Adrenal gland (tissue), 12 donors: ENCODE data around the gene EGFLAM. TPM values are rescaled to one million over a fixed set of nuclear protein-coding genes. Genes with fewer than 3 reads are reported as not detected.
"Not testable (repeated sequence)": the region's sequence is repeated elsewhere in the genome, so short reads cannot be mapped to it uniquely, and the experiment has no call there.

ENCODE experiments used
- DNase-seq, 7 donors: peaks; one replicate each; pipeline ENCODE4 v3.0.0-alpha.2; 2019 to 2020
- H3K27ac ChIP-seq, 5 donors: fragments of 200-600 bp; sonication (generic) in 4 of 5; 1 replicate in 3 of 5; 2 replicates in 2 of 5; pipeline versions ENCODE4 v1.5.1 to v1.8.0; 2016 to 2020; ENCODE audit warnings: mild to moderate bottlenecking in 1 of 5
- H3K27me3 ChIP-seq: fragments of 200-600 bp; 2 replicates; pipeline ENCODE4 v1.8.0; 2021
- H3K36me3 ChIP-seq, 2 donors: fragments of 200-600 bp; replicated peaks in 1 of 2; 1 replicate in 1 of 2; 2 replicates in 1 of 2; pipeline versions ENCODE4 v1.5.1 to v1.8.0; 2018 to 2022
- H3K4me1 ChIP-seq, 2 donors: fragments of 200-600 bp; replicated peaks in 1 of 2; 1 replicate in 1 of 2; 2 replicates in 1 of 2; pipeline versions ENCODE4 v1.5.1 to v1.8.0; 2018 to 2021
- H3K4me3 ChIP-seq, 4 donors: fragments of 200-600 bp; sonication (generic) in 3 of 4; one replicate each; pipeline ENCODE4 v1.5.1; 2016 to 2018
- H3K9me3 ChIP-seq, 3 donors: fragments of 200-600 bp; sonication (generic) in 1 of 3; replicated peaks in 1 of 3; 1 replicate in 2 of 3; 2 replicates in 1 of 3; pipeline versions ENCODE4 v1.5.1 to v1.8.0; 2016 to 2021
- CTCF ChIP-seq, 6 experiments: fragments of 450-650 bp in 4 of 6; fragments of 200-600 bp in 2 of 6; sonication (generic) in 1 of 6; IDR thresholded peaks; 1 replicate in 5 of 6; 2 replicates in 1 of 6; pipeline versions ENCODE4 v1.5.1 to v1.8.0; 2016 to 2021; ENCODE audit warnings: antibody characterized with exemption in 6 of 6, mild to moderate bottlenecking in 2 of 6, moderate library complexity in 1 of 6
- POLR2A ChIP-seq, 2 donors: fragments of 450-650 bp; IDR thresholded peaks; one replicate each; pipeline ENCODE4 v1.6.1; 2017; ENCODE audit warnings: antibody characterized with exemption in 2 of 2, mild to moderate bottlenecking in 2 of 2, moderate library complexity in 1 of 2
- WGBS, 4 donors: extraction: QIAGEN DNeasy Blood & Tissue Kit in 2 of 4; methylation state at CpG; one replicate each; pipeline versions ENCODE4 v1.1.5 to v1.1.7; 2013 to 2017; 5-methylcytosine and 5-hydroxymethylcytosine counted together
- intact Hi-C, 2 donors: fragments of 100-400 bp; cut with DNase I; formaldehyde crosslinking; loops; one replicate each; pipeline versions ENCODE4 v1.14.1 to v1.15.0; 2022 to 2023
- polyA plus RNA-seq, 3 donors: library from polyadenylated mRNA; stranded (reverse); fragments of 200-250 nt in 2 of 3; fragments of 350-450 nt in 1 of 3; fragmentation: Illumina TruSeq in 1 of 3; extraction: RNeasy Lipid Tissue Mini Kit (QIAGEN cat#74804) in 1 of 3; gene quantifications; one replicate each; pipeline ENCODE4 v1.2.3, GENCODE V29; 2013 to 2014
- total RNA-seq, 9 donors: library from RNA; depleted of rRNA in 4 of 9; stranded (reverse); fragments of >200 nt in 4 of 9; fragments of 120-200 nt in 1 of 9; fragmentation: NEBNext Ultra II Directional in 1 of 9; extraction: Animal tissue kit (Norgen Biotek cat#: 25700) in 1 of 9; gene quantifications; one replicate each; pipeline versions ENCODE4 v1.1.0 to v1.2.4, GENCODE V29; 2013 to 2023
- donor health status: healthy with polysubstance abuse.
- donor health status: Bipolar disorder and iron deficiency.
- donor health status: DM: yes; HTN: yes; CAD: no.
- donor health status: DM: no; HTN: no; CAD: no.
- donor health status: DM: no; HTN: no; CAD: no.
- donor health status: DM: yes; HTN: yes; CAD: no.

Gene EGFLAM
- total and polyA plus RNA-seq, 12 donors: 4.4 to 29.0 (median 16.1) TPM

GRCh38 chr5:38414348-38414747 lies 156.0 kb downstream of the EGFLAM start:
- no peak overlapping the region for H3K4me3 ChIP-seq
- TF ChIP-seq POLR2A (IDR thresholded peaks at IDR 0.05) (no peak), CTCF (IDR thresholded peaks at IDR 0.05) (no peak)
- H3K4me1 ChIP-seq: peaks cover 0 to 4% of the 10 kb centered on the region in 2 donors
- H3K27ac ChIP-seq: no peak overlapping the region
- 73 to 86% (median 77%) methylated on average over 4 of the region's 4 CpGs for WGBS, 4 donors
- no peaks in the 10 kb centered on the region for H3K9me3 ChIP-seq
- peaks cover 3% of the 10 kb centered on the region for H3K27me3 ChIP-seq
- DNase-seq: no peak
- intact Hi-C loops: no loop called here
- no peaks in the 10 kb centered on the region for H3K36me3 ChIP-seq

GRCh38 chr5:38415772-38416171 lies 157.4 kb downstream of the EGFLAM start:
- not testable (repeated sequence) for H3K36me3 ChIP-seq
- WGBS, 4 donors: 62 to 71% (median 67%) methylated on average over 5 of the region's 5 CpGs

GRCh38 chr5:38417658-38418017 lies 159.3 kb downstream of the EGFLAM start:
- Histone ChIP-seq H3K4me1 (peaks cover 0 to 4% of the 10 kb centered on the region in 2 donors), H3K9me3 (no peaks in the 10 kb centered on the region), H3K27me3 (peaks cover 3% of the 10 kb centered on the region), H3K27ac (peak overlapping the region in 1 of 5 donors; percentile 78), H3K36me3 (no peaks in the 10 kb centered on the region), H3K4me3 (no peak overlapping the region)
- DNase-seq: peak in 1 of 7 donors; percentile 28
- WGBS, 4 donors: 54 to 59% (median 58%) methylated on average over 5 of the region's 5 CpGs
- intact Hi-C loops: no loop called here
- TF ChIP-seq CTCF (IDR thresholded peaks at IDR 0.05) (no peak), POLR2A (IDR thresholded peaks at IDR 0.05) (no peak)

More at GRCh38 chr5:38415772-38416171, 157.4 kb downstream of the EGFLAM start:
- H3K4me1 ChIP-seq, DNase-seq, H3K27me3 ChIP-seq, intact Hi-C loops, H3K9me3 ChIP-seq, H3K4me3 ChIP-seq: not testable (repeated sequence)
- peak overlapping the region in 1 of 5 donors; percentile 57 for H3K27ac ChIP-seq

- Histone ChIP-seq H3K27ac (no peak overlapping the region), H3K27me3 (peaks cover 3% of the 10 kb centered on the region), H3K9me3 (no peaks in the 10 kb centered on the region), H3K36me3 (no peaks in the 10 kb centered on the region), H3K4me3 (no peak overlapping the region), H3K4me1 (peaks cover 0 to 4% of the 10 kb centered on the region in 2 donors)
- intact Hi-C loops: no loop called here
- TF ChIP-seq POLR2A (IDR thresholded peaks at IDR 0.05): no peak
- no peak for TF ChIP-seq CTCF (IDR thresholded peaks at IDR 0.05)
- DNase-seq: peak in 1 of 7 donors; percentile 7
- WGBS, 4 donors: 96 to 98% (median 97%) methylated on average over 2 of the region's 2 CpGs
Observed at GRCh38 chr5:38420246-38420645, 161.9 kb downstream of the EGFLAM start.

- Histone ChIP-seq H3K27ac (no peak overlapping the region), H3K27me3 (peaks cover 3% of the 10 kb centered on the region), H3K4me1 (peaks cover 0 to 4% of the 10 kb centered on the region in 2 donors), H3K4me3 (no peak overlapping the region), H3K36me3 (no peaks in the 10 kb centered on the region), H3K9me3 (no peaks in the 10 kb centered on the region)
- DNase-seq: peak; percentile 46 to 87 (median 63)
- 42 to 59% (median 52%) methylated on average over 6 of the region's 6 CpGs for WGBS, 4 donors
- intact Hi-C loops: no loop called here
- no peak for TF ChIP-seq POLR2A (IDR thresholded peaks at IDR 0.05)
- TF ChIP-seq CTCF (IDR thresholded peaks at IDR 0.05): peak; percentile 50 to 76 (median 60)
Observed at GRCh38 chr5:38420691-38421390, 162.5 kb downstream of the EGFLAM start.
